Lower leg skin (tissue), 3 donors: ENCODE data around the gene TCF7L2.

Experiments used
- POLR2A ChIP-seq, 2 donors: fragments of 450-650 bp; IDR thresholded peaks; one replicate each; pipeline ENCODE4 v1.6.1; 2016 to 2017; ENCODE audit warnings: antibody characterized with exemption in 2 of 2, mild to moderate bottlenecking in 1 of 2, moderate library complexity in 1 of 2
- TF ChIP-seq, protein P1 (sequence below), 3 donors: fragments of 450-650 bp; IDR thresholded peaks; one replicate each; pipeline ENCODE4 v1.5.1; 2016; ENCODE audit warnings: antibody characterized with exemption in 3 of 3, mild to moderate bottlenecking in 3 of 3, moderate library complexity in 2 of 3

DNA sequence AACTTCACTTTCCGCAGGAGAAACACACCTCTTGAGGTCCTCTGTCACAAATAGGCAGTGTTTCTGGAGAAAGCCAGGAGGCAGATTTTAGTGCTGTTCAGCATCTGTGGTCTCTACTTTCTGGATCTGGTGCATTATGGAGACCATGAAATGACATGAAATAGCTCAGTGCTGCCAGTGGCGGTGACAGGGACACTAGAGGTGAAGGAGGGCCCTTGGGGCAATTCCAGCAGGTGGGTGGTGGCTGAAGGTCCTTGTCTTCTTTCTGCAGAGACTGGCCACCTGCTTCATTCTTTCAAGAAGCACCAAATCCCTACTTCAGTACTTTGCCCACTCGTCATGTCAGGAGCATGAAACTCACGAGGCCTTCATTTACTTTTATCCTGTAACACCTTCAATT, 135.7 kb downstream of the TCF7L2 start:
- TF ChIP-seq, protein P1, sequence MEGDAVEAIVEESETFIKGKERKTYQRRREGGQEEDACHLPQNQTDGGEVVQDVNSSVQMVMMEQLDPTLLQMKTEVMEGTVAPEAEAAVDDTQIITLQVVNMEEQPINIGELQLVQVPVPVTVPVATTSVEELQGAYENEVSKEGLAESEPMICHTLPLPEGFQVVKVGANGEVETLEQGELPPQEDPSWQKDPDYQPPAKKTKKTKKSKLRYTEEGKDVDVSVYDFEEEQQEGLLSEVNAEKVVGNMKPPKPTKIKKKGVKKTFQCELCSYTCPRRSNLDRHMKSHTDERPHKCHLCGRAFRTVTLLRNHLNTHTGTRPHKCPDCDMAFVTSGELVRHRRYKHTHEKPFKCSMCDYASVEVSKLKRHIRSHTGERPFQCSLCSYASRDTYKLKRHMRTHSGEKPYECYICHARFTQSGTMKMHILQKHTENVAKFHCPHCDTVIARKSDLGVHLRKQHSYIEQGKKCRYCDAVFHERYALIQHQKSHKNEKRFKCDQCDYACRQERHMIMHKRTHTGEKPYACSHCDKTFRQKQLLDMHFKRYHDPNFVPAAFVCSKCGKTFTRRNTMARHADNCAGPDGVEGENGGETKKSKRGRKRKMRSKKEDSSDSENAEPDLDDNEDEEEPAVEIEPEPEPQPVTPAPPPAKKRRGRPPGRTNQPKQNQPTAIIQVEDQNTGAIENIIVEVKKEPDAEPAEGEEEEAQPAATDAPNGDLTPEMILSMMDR (IDR thresholded peaks at IDR 0.05), result no peak
- TF ChIP-seq POLR2A (IDR thresholded peaks at IDR 0.05), result no peak
